COR-L47 (cell line): ENCODE measurements around the gene CACYBP.

Experiments
- DNase-seq: peaks from one replicate; lab custom pipeline; 2025; lab: John Stamatoyannopoulos, UW

Gene CACYBP

GRCh38 chr1:174974711-174975119 lies 25.0 kb upstream of the CACYBP start:
- DNase-seq: no peak

- DNase-seq: no peak
Observed at GRCh38 chr1:174975764-174976163, 24.0 kb upstream of the CACYBP start.

- DNase-seq: no peak
Observed at GRCh38 chr1:174976436-174977108, 23.2 kb upstream of the CACYBP start.

- DNase-seq: peak; percentile 60
Observed at GRCh38 chr1:174982971-174983689, 16.6 kb upstream of the CACYBP start.

- no peak for DNase-seq
Observed at GRCh38 chr1:174984952-174985351, 14.8 kb upstream of the CACYBP start.

- DNase-seq: no peak
Observed at GRCh38 chr1:174988539-174988938, 11.2 kb upstream of the CACYBP start.

- DNase-seq: no peak
Observed at GRCh38 chr1:174988986-174989385, 10.8 kb upstream of the CACYBP start.

- DNase-seq: no peak
Observed at GRCh38 chr1:174989536-174990220, 10.1 kb upstream of the CACYBP start.

GRCh38 chr1:174990382-174990999 lies 9.3 kb upstream of the CACYBP start:
- peak; percentile 24 for DNase-seq

GRCh38 chr1:174991473-174991872 lies 8.3 kb upstream of the CACYBP start:
- DNase-seq: no peak

- DNase-seq: no peak
Observed at GRCh38 chr1:174995121-174995520, 4.6 kb upstream of the CACYBP start.

GRCh38 chr1:174995916-174996315 lies 3.8 kb upstream of the CACYBP start:
- DNase-seq: no peak

GRCh38 chr1:174996476-174996875 lies 3.3 kb upstream of the CACYBP start:
- DNase-seq: no peak

- no peak for DNase-seq
Observed at GRCh38 chr1:174997041-174997440, 2.7 kb upstream of the CACYBP start.

GRCh38 chr1:174998569-174999215 lies 1.1 kb upstream of the CACYBP start:
- DNase-seq: peak; percentile 73

GRCh38 chr1:174999216-174999935 lies 371 bp upstream of the CACYBP start:
- DNase-seq: peak; percentile 99

- no peak for DNase-seq
Observed at GRCh38 chr1:175000697-175001187, 995 bp downstream of the CACYBP start.

- DNase-seq: no peak
Observed at GRCh38 chr1:175002910-175003517, 3.3 kb downstream of the CACYBP start.

- no peak for DNase-seq
Observed at GRCh38 chr1:175003521-175003920, 3.8 kb downstream of the CACYBP start.

- DNase-seq: no peak
Observed at GRCh38 chr1:175005085-175005783, 5.5 kb downstream of the CACYBP start.
